GM23338 (cell line): Measurements from ENCODE around the gene SCN1B. TPM values are rescaled to one million over a fixed set of nuclear protein-coding genes. Genes with fewer than 3 reads are reported as not detected.

Source experiments
- ATAC-seq: fragments of 200-7000 bp; cut with Tn5 transposase; 3 replicates; pipeline ENCODE4 v1.9.1; 2020
- DNase-seq: peaks from one replicate; pipeline ENCODE4 v3.0.0-alpha.2; 2015; ENCODE audit warnings: low spot score
- H2AFZ ChIP-seq: fragments of 200-600 bp; sonication (generic); 2 replicates; pipeline ENCODE4 v1.8.0; 2016; ENCODE audit warnings: antibody characterized with exemption, mild to moderate bottlenecking, moderate library complexity
- H3F3A ChIP-seq: fragments of 200-600 bp; sonication (generic); replicated peaks from 2 replicates; pipeline ENCODE4 v1.8.0; 2017; ENCODE audit warnings: antibody characterized with exemption, mixed run types, low read depth
- H3K27ac ChIP-seq: fragments of 200-600 bp; sonication (generic); 2 replicates; pipeline ENCODE4 v1.6.1; 2016; ENCODE audit warnings: low read depth
- H3K27me3 ChIP-seq: fragments of 200-600 bp; sonication (generic); 2 replicates; pipeline ENCODE4 v1.8.0; 2016; ENCODE audit warnings: mild to moderate bottlenecking, mixed run types, moderate library complexity; ENCODE audit not compliant: insufficient read depth
- H3K36me3 ChIP-seq: fragments of 200-600 bp; sonication (generic); 2 replicates; pipeline ENCODE4 v1.8.0; 2016; ENCODE audit warnings: mild to moderate bottlenecking; ENCODE audit not compliant: insufficient read depth
- H3K4me1 ChIP-seq: fragments of 200-600 bp; sonication (generic); 2 replicates; pipeline ENCODE4 v1.8.0; 2016; ENCODE audit warnings: mild to moderate bottlenecking, moderate library complexity; ENCODE audit not compliant: insufficient read depth
- H3K4me2 ChIP-seq: fragments of 200-600 bp; sonication (generic); 2 replicates; pipeline ENCODE4 v1.7.1; 2017; ENCODE audit warnings: mixed run types
- H3K4me3 ChIP-seq: fragments of 200-600 bp; sonication (generic); 2 replicates; pipeline ENCODE4 v1.6.1; 2016; ENCODE audit warnings: mixed run types
- H3K79me2 ChIP-seq: fragments of 200-600 bp; sonication (generic); replicated peaks from 2 replicates; pipeline ENCODE4 v1.8.0; 2017; ENCODE audit warnings: mild to moderate bottlenecking; ENCODE audit not compliant: insufficient read depth
- H3K9me2 ChIP-seq: fragments of 200-600 bp; sonication (generic); 2 replicates; pipeline ENCODE4 v1.8.0; 2017; ENCODE audit not compliant: insufficient read depth
- H4K20me1 ChIP-seq: fragments of 200-600 bp; sonication (generic); replicated peaks from 2 replicates; pipeline ENCODE4 v1.8.0; 2017; ENCODE audit warnings: mild to moderate bottlenecking; ENCODE audit not compliant: insufficient read depth
- H3K27ac Mint-ChIP-seq: 2 replicates; pipeline ENCODE4 v1.8.0; 2020; ENCODE audit warnings: inconsistent platforms, mild to moderate bottlenecking, moderate library complexity, mixed read lengths
- H3K27me3 Mint-ChIP-seq: 3 replicates; pipeline ENCODE4 v1.8.0; 2022; ENCODE audit warnings: low read depth, mild to moderate bottlenecking, moderate library complexity, mixed read lengths, inconsistent platforms; ENCODE audit not compliant: insufficient read depth, poor library complexity
- H3K36me3 Mint-ChIP-seq: 3 replicates; pipeline ENCODE4 v1.8.0; 2021; ENCODE audit warnings: low read depth, mild to moderate bottlenecking, inconsistent platforms, moderate library complexity, mixed read lengths
- H3K4me1 Mint-ChIP-seq: 3 replicates; pipeline ENCODE4 v1.8.0; 2020; ENCODE audit warnings: mild to moderate bottlenecking, inconsistent platforms, mixed read lengths
- H3K4me3 Mint-ChIP-seq: 3 replicates; pipeline ENCODE4 v1.8.0; 2021; ENCODE audit warnings: moderate library complexity, mild to moderate bottlenecking, inconsistent platforms, mixed read lengths
- H3K9me3 Mint-ChIP-seq: 3 replicates; pipeline ENCODE4 v1.8.0; 2020; ENCODE audit warnings: moderate library complexity, mild to moderate bottlenecking, inconsistent platforms, mixed read lengths
- CREB1 ChIP-seq: fragments of 250-450 bp; sonication (Bioruptor Pico); IDR thresholded peaks from 2 replicates; pipeline ENCODE4 v1.5.0; 2020; ENCODE audit warnings: low read depth, mild to moderate bottlenecking, moderate library complexity
- EZH2 ChIP-seq: fragments of 200-600 bp; sonication (generic); IDR thresholded peaks from one replicate; pipeline ENCODE4 v1.8.0; 2017; ENCODE audit warnings: antibody characterized with exemption, mild to moderate bottlenecking, low read depth; ENCODE audit not compliant: unreplicated experiment
- EZH2phosphoT487 ChIP-seq: fragments of 200-600 bp; sonication (generic); IDR thresholded peaks from one replicate; pipeline ENCODE4 v1.8.1; 2018; ENCODE audit warnings: antibody characterized with exemption; ENCODE audit not compliant: unreplicated experiment
- JUNB ChIP-seq: IDR thresholded peaks from one replicate; pipeline ENCODE4 v1.6.1; 2016; ENCODE audit warnings: antibody characterized with exemption; ENCODE audit not compliant: unreplicated experiment
- NANOG ChIP-seq: IDR thresholded peaks from 2 replicates; pipeline ENCODE4 v1.6.1; 2016; ENCODE audit warnings: antibody characterized with exemption, borderline replicate concordance
- POLR2AphosphoS5 ChIP-seq: IDR thresholded peaks from 2 replicates; pipeline ENCODE4 v1.6.1; 2016; ENCODE audit warnings: antibody characterized with exemption, low read depth
- STAT1 ChIP-seq: IDR thresholded peaks from one replicate; pipeline ENCODE4 v1.6.1; 2016; ENCODE audit warnings: antibody characterized with exemption; ENCODE audit not compliant: unreplicated experiment
- ZNF114 ChIP-seq: fragments of 250-450 bp; sonication (Bioruptor Pico); IDR thresholded peaks from 2 replicates; pipeline ENCODE4 v1.5.0; 2020; ENCODE audit warnings: mild to moderate bottlenecking, moderate library complexity
- ZNF331 ChIP-seq: fragments of 250-450 bp; sonication (Bioruptor Pico); IDR thresholded peaks from 2 replicates; pipeline ENCODE4 v1.5.0; 2020; ENCODE audit warnings: low read depth, mild to moderate bottlenecking, moderate library complexity
- polyA plus RNA-seq: library from polyadenylated mRNA; unstranded; fragments of >200 nt; fragmentation: Nextera tagmentation; extraction: Ambion mirVana; gene quantifications from 2 replicates; pipeline ENCODE4 v1.2.1, GENCODE V29; 2016
- total RNA-seq: library from RNA; depleted of rRNA; stranded (reverse); fragments of >200 nt; shearing (Covaris generic); gene quantifications from 2 replicates; pipeline ENCODE4 v1.2.3, GENCODE V29; 2014
- TF ChIP-seq, protein P1 (sequence below): IDR thresholded peaks from 2 replicates; pipeline ENCODE4 v1.6.1; 2016; ENCODE audit warnings: antibody characterized with exemption
- TF ChIP-seq, protein P2 (sequence below): IDR thresholded peaks from one replicate; pipeline ENCODE4 v1.6.1; 2018; ENCODE audit warnings: antibody characterized with exemption; ENCODE audit not compliant: unreplicated experiment
- TF ChIP-seq, protein P3 (sequence below): fragments of 250-450 bp; sonication (Bioruptor Pico); IDR thresholded peaks from 2 replicates; pipeline ENCODE4 v1.5.0; 2020; ENCODE audit warnings: mild to moderate bottlenecking, moderate library complexity
- TF ChIP-seq, protein P4 (sequence below), 2 experiments: fragments of 200-600 bp in 1 of 2; sonication (generic) in 1 of 2; conservative IDR thresholded peaks; 2 replicates each; pipeline versions ENCODE4 v1.5.1 to v1.6.1; 2016 to 2017; ENCODE audit warnings: antibody characterized with exemption in 2 of 2, low read depth in 2 of 2, mild to moderate bottlenecking in 2 of 2, moderate library complexity in 1 of 2

SCN1B gene
- total and polyA plus RNA-seq, 2 experiments from 2014 or later = 1.7 to 4.8 TPM

DNA sequence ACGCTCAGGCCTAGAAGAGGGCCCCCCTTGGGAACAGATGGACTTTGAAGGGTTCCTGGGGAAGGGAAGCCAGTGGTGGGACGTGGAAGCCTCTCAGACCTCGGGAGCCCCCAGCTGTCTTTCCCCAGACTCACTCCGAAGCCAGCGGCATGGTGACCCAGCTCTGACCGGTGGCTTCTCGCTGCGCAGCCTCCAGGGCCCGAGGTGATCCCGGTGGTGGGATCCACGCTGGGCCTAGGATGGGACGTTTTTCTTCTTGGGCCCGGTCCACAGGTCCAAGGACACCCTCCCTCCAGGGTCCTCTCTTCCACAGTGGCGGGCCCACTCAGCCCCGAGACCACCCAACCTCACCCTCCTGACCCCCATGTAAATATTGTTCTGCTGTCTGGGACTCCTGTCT lies 35.9 kb downstream of the SCN1B start:
- H3K27ac Mint-ChIP-seq = no peak overlapping the region
- no peak overlapping the region for H2AFZ ChIP-seq
- no peak for ATAC-seq

More for the DNA sequence above, 35.9 kb downstream of the SCN1B start:
- Mint-ChIP-seq H3K27me3 (peaks cover 30% of the 10 kb centered on the region), H3K36me3 (no peaks in the 10 kb centered on the region; the same call in 2 of the 3 replicates), H3K4me3 (no peak overlapping the region), H3K9me3 (peaks cover 5% of the 10 kb centered on the region; the same call in 1 of the 3 replicates), H3K4me1 (peaks cover 29% of the 10 kb centered on the region)
- H3F3A ChIP-seq = peaks cover 18% of the 10 kb centered on the region; the same call in 1 of the 2 replicates
- H3K4me3 ChIP-seq = no peak overlapping the region
- H3K79me2 ChIP-seq = no peaks in the 10 kb centered on the region
- TF ChIP-seq, protein P1, sequence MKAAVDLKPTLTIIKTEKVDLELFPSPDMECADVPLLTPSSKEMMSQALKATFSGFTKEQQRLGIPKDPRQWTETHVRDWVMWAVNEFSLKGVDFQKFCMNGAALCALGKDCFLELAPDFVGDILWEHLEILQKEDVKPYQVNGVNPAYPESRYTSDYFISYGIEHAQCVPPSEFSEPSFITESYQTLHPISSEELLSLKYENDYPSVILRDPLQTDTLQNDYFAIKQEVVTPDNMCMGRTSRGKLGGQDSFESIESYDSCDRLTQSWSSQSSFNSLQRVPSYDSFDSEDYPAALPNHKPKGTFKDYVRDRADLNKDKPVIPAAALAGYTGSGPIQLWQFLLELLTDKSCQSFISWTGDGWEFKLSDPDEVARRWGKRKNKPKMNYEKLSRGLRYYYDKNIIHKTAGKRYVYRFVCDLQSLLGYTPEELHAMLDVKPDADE = no peak
- no peak for TF ChIP-seq JUNB
- TF ChIP-seq STAT1 = no peak
- TF ChIP-seq ZNF331 (CRISPR knock-in tag) = no peak
- TF ChIP-seq, protein P2, sequence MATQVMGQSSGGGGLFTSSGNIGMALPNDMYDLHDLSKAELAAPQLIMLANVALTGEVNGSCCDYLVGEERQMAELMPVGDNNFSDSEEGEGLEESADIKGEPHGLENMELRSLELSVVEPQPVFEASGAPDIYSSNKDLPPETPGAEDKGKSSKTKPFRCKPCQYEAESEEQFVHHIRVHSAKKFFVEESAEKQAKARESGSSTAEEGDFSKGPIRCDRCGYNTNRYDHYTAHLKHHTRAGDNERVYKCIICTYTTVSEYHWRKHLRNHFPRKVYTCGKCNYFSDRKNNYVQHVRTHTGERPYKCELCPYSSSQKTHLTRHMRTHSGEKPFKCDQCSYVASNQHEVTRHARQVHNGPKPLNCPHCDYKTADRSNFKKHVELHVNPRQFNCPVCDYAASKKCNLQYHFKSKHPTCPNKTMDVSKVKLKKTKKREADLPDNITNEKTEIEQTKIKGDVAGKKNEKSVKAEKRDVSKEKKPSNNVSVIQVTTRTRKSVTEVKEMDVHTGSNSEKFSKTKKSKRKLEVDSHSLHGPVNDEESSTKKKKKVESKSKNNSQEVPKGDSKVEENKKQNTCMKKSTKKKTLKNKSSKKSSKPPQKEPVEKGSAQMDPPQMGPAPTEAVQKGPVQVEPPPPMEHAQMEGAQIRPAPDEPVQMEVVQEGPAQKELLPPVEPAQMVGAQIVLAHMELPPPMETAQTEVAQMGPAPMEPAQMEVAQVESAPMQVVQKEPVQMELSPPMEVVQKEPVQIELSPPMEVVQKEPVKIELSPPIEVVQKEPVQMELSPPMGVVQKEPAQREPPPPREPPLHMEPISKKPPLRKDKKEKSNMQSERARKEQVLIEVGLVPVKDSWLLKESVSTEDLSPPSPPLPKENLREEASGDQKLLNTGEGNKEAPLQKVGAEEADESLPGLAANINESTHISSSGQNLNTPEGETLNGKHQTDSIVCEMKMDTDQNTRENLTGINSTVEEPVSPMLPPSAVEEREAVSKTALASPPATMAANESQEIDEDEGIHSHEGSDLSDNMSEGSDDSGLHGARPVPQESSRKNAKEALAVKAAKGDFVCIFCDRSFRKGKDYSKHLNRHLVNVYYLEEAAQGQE = no peak
- no peak for TF ChIP-seq EZH2phosphoT487
- no peak for TF ChIP-seq ZNF114 (CRISPR knock-in tag)
- no peak for TF ChIP-seq EZH2
- no peak for TF ChIP-seq CREB1 (CRISPR knock-in tag)
- no peak for TF ChIP-seq POLR2AphosphoS5
- TF ChIP-seq, protein P3, sequence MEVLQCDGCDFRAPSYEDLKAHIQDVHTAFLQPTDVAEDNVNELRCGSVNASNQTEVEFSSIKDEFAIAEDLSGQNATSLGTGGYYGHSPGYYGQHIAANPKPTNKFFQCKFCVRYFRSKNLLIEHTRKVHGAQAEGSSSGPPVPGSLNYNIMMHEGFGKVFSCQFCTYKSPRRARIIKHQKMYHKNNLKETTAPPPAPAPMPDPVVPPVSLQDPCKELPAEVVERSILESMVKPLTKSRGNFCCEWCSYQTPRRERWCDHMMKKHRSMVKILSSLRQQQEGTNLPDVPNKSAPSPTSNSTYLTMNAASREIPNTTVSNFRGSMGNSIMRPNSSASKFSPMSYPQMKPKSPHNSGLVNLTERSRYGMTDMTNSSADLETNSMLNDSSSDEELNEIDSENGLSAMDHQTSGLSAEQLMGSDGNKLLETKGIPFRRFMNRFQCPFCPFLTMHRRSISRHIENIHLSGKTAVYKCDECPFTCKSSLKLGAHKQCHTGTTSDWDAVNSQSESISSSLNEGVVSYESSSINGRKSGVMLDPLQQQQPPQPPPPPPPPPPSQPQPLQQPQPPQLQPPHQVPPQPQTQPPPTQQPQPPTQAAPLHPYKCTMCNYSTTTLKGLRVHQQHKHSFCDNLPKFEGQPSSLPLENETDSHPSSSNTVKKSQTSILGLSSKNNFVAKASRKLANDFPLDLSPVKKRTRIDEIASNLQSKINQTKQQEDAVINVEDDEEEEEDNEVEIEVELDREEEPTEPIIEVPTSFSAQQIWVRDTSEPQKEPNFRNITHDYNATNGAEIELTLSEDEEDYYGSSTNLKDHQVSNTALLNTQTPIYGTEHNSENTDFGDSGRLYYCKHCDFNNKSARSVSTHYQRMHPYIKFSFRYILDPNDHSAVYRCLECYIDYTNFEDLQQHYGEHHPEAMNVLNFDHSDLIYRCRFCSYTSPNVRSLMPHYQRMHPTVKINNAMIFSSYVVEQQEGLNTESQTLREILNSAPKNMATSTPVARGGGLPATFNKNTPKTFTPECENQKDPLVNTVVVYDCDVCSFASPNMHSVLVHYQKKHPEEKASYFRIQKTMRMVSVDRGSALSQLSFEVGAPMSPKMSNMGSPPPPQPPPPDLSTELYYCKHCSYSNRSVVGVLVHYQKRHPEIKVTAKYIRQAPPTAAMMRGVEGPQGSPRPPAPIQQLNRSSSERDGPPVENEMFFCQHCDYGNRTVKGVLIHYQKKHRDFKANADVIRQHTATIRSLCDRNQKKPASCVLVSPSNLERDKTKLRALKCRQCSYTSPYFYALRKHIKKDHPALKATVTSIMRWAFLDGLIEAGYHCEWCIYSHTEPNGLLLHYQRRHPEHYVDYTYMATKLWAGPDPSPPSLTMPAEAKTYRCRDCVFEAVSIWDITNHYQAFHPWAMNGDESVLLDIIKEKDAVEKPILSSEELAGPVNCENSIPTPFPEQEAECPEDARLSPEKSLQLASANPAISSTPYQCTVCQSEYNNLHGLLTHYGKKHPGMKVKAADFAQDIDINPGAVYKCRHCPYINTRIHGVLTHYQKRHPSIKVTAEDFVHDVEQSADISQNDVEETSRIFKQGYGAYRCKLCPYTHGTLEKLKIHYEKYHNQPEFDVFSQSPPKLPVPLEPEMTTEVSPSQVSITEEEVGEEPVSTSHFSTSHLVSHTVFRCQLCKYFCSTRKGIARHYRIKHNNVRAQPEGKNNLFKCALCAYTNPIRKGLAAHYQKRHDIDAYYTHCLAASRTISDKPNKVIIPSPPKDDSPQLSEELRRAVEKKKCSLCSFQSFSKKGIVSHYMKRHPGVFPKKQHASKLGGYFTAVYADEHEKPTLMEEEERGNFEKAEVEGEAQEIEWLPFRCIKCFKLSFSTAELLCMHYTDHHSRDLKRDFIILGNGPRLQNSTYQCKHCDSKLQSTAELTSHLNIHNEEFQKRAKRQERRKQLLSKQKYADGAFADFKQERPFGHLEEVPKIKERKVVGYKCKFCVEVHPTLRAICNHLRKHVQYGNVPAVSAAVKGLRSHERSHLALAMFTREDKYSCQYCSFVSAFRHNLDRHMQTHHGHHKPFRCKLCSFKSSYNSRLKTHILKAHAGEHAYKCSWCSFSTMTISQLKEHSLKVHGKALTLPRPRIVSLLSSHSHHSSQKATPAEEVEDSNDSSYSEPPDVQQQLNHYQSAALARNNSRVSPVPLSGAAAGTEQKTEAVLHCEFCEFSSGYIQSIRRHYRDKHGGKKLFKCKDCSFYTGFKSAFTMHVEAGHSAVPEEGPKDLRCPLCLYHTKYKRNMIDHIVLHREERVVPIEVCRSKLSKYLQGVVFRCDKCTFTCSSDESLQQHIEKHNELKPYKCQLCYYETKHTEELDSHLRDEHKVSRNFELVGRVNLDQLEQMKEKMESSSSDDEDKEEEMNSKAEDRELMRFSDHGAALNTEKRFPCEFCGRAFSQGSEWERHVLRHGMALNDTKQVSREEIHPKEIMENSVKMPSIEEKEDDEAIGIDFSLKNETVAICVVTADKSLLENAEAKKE (CRISPR knock-in tag) = no peak
- TF ChIP-seq, protein P4, sequence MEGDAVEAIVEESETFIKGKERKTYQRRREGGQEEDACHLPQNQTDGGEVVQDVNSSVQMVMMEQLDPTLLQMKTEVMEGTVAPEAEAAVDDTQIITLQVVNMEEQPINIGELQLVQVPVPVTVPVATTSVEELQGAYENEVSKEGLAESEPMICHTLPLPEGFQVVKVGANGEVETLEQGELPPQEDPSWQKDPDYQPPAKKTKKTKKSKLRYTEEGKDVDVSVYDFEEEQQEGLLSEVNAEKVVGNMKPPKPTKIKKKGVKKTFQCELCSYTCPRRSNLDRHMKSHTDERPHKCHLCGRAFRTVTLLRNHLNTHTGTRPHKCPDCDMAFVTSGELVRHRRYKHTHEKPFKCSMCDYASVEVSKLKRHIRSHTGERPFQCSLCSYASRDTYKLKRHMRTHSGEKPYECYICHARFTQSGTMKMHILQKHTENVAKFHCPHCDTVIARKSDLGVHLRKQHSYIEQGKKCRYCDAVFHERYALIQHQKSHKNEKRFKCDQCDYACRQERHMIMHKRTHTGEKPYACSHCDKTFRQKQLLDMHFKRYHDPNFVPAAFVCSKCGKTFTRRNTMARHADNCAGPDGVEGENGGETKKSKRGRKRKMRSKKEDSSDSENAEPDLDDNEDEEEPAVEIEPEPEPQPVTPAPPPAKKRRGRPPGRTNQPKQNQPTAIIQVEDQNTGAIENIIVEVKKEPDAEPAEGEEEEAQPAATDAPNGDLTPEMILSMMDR (conservative IDR thresholded peaks at IDR 0.05; ENCODE audit: low read depth in 2 of 2) = no peak
- TF ChIP-seq NANOG = no peak
- DNase-seq = no peak
- H4K20me1 ChIP-seq = no peaks in the 10 kb centered on the region
- peaks cover 6% of the 10 kb centered on the region; the same call in 1 of the 2 replicates for H3K27me3 ChIP-seq
- H3K4me1 ChIP-seq = peaks cover 20% of the 10 kb centered on the region
- no peaks in the 10 kb centered on the region for H3K36me3 ChIP-seq
- peak overlapping the region; percentile 46; the same call in 1 of the 2 replicates for H3K27ac ChIP-seq
- 0 out of 2 replicates have a peak, but pooled peaks cover 4% of the 10 kb centered on the region for H3K9me2 ChIP-seq
- H3K4me2 ChIP-seq = no peak overlapping the region
